ENCODE measurements around the gene ILRUN. TPM values are rescaled to one million over a fixed set of nuclear protein-coding genes. Genes with fewer than 3 reads are reported as not detected.
A peak's percentile ranks its signal among the peaks of the same experiment; 100 is the strongest.
"Not testable (repeated sequence)": the region's sequence is repeated elsewhere in the genome, so short reads cannot be mapped to it uniquely, and the experiment has no call there.

ILRUN gene
- total and polyA plus RNA-seq, 2 experiments from 2014 or later = 17.6 to 80.1 TPM

DNA sequence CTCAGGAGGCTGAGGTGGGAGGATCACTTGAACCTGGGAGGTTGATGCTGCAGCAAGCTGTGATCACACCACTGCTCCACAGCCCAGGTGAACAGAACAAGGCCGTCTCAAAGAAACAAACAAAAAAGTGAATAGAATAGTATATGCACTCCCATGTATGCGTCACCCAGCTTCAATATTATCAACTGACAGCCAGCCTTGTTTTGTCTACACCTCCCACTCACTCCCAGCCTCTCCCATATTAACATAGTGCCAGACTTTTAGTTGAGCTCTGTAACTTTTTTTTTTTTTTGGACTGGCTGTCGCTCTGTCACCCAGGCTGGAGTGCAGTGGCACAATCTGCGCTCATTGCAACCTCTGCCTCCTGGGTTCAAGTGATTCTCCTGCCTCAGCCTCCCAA is 18.1 kb upstream of the ILRUN start (continued):
- TF ChIP-seq JUNB (IDR thresholded peaks at IDR 0.05; ENCODE audit: unreplicated experiment) (no peak), ZNF331 (CRISPR knock-in tag; IDR thresholded peaks at IDR 0.05; ENCODE audit: low read depth) (no peak)

DNA sequence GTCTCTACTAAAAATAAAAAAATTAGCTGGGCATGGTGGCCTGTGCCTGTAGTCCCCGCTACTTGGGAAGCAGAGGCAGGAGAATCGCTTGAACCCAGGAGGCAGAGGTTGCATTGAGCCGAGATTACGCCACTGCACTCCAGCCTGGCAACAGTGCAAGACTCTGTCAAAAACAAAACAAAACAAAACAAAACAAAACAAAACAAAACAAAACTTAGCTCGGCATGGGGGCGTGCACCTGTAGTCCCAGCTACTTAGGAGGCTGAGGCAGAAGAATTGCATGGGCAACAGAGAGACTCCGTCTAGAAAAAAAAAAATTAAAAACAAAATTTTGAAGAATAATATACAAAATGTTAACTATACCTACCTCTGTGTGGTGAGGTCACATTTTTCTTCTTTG is 16.3 kb upstream of the ILRUN start:
- H3K4me3 Mint-ChIP-seq; H3K27ac Mint-ChIP-seq; H2AFZ ChIP-seq; H3K4me3 ChIP-seq; H4K20me1 ChIP-seq (replicated peaks; ENCODE audit: insufficient read depth); H3K4me2 ChIP-seq; ATAC-seq; H3K27me3 Mint-ChIP-seq (ENCODE audit: insufficient read depth, low read depth, poor library complexity); H3K9me3 Mint-ChIP-seq; H3K27me3 ChIP-seq (ENCODE audit: insufficient read depth); H3K79me2 ChIP-seq (replicated peaks; ENCODE audit: insufficient read depth); DNase-seq (ENCODE audit: low spot score); H3K27ac ChIP-seq (ENCODE audit: low read depth); H3K4me1 Mint-ChIP-seq; H3K9me2 ChIP-seq (ENCODE audit: insufficient read depth); H3K36me3 ChIP-seq (ENCODE audit: insufficient read depth); H3F3A ChIP-seq (replicated peaks; ENCODE audit: low read depth); H3K4me1 ChIP-seq (ENCODE audit: insufficient read depth); H3K36me3 Mint-ChIP-seq (ENCODE audit: low read depth): not testable (repeated sequence)

DNA sequence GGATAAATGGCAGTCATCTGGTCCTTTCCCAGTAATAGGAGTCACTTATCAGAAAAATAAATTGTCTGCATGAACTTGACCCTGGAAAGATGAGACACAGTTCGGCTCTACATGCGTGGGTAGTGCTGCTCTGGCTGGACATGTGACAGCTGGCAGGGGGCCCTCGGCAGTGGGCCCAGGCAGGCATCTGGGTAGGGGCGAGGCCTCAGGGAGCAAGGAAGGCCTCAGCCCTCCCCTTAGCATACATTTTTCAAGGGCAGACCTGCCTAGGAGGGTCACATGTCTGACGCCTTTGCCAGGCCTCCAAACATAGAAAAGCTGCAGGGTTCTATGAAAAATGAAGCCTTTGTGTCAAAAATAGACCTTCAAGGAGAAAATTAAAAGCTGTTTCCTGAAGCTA is 12.8 kb upstream of the ILRUN start:
- DNase-seq (ENCODE audit: low spot score) (no peak), ATAC-seq (peak; percentile 35; the same call in 1 of the 3 replicates)
- no peaks in the 10 kb centered on the region for H3K4me1 Mint-ChIP-seq
- no peaks in the 10 kb centered on the region for H3K36me3 ChIP-seq (ENCODE audit: insufficient read depth)
- no peak overlapping the region for H3K4me3 ChIP-seq
- H3K27me3 ChIP-seq (ENCODE audit: insufficient read depth) = no peaks in the 10 kb centered on the region
- no peak overlapping the region for H2AFZ ChIP-seq
- no peak overlapping the region for H3K4me3 Mint-ChIP-seq
- H3K27ac Mint-ChIP-seq = no peak overlapping the region
- no peaks in the 10 kb centered on the region for H4K20me1 ChIP-seq (replicated peaks; ENCODE audit: insufficient read depth)
- H3K4me2 ChIP-seq = no peak overlapping the region
- 0 out of 2 replicates have a peak, but pooled peaks cover 2% of the 10 kb centered on the region for H3K9me2 ChIP-seq (ENCODE audit: insufficient read depth)
- 0 out of 2 replicates have a peak, but pooled peaks cover 3% of the 10 kb centered on the region for H3F3A ChIP-seq (replicated peaks; ENCODE audit: low read depth)
- no peak overlapping the region for H3K27ac ChIP-seq (ENCODE audit: low read depth)
- no peaks in the 10 kb centered on the region for H3K79me2 ChIP-seq (replicated peaks; ENCODE audit: insufficient read depth)
- H3K4me1 ChIP-seq (ENCODE audit: insufficient read depth) = no peaks in the 10 kb centered on the region
- H3K27me3 Mint-ChIP-seq (ENCODE audit: insufficient read depth, low read depth, poor library complexity) = no peaks in the 10 kb centered on the region
- no peaks in the 10 kb centered on the region for H3K9me3 Mint-ChIP-seq
- H3K36me3 Mint-ChIP-seq (ENCODE audit: low read depth) = no peaks in the 10 kb centered on the region
- TF ChIP-seq ZNF114 (CRISPR knock-in tag; IDR thresholded peaks at IDR 0.05) (no peak), JUNB (IDR thresholded peaks at IDR 0.05; ENCODE audit: unreplicated experiment) (no peak), ZNF331 (CRISPR knock-in tag; IDR thresholded peaks at IDR 0.05; ENCODE audit: low read depth) (no peak)
- TF ChIP-seq, protein P1, sequence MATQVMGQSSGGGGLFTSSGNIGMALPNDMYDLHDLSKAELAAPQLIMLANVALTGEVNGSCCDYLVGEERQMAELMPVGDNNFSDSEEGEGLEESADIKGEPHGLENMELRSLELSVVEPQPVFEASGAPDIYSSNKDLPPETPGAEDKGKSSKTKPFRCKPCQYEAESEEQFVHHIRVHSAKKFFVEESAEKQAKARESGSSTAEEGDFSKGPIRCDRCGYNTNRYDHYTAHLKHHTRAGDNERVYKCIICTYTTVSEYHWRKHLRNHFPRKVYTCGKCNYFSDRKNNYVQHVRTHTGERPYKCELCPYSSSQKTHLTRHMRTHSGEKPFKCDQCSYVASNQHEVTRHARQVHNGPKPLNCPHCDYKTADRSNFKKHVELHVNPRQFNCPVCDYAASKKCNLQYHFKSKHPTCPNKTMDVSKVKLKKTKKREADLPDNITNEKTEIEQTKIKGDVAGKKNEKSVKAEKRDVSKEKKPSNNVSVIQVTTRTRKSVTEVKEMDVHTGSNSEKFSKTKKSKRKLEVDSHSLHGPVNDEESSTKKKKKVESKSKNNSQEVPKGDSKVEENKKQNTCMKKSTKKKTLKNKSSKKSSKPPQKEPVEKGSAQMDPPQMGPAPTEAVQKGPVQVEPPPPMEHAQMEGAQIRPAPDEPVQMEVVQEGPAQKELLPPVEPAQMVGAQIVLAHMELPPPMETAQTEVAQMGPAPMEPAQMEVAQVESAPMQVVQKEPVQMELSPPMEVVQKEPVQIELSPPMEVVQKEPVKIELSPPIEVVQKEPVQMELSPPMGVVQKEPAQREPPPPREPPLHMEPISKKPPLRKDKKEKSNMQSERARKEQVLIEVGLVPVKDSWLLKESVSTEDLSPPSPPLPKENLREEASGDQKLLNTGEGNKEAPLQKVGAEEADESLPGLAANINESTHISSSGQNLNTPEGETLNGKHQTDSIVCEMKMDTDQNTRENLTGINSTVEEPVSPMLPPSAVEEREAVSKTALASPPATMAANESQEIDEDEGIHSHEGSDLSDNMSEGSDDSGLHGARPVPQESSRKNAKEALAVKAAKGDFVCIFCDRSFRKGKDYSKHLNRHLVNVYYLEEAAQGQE (IDR thresholded peaks at IDR 0.05; ENCODE audit: unreplicated experiment) = no peak
- TF ChIP-seq, protein P2, sequence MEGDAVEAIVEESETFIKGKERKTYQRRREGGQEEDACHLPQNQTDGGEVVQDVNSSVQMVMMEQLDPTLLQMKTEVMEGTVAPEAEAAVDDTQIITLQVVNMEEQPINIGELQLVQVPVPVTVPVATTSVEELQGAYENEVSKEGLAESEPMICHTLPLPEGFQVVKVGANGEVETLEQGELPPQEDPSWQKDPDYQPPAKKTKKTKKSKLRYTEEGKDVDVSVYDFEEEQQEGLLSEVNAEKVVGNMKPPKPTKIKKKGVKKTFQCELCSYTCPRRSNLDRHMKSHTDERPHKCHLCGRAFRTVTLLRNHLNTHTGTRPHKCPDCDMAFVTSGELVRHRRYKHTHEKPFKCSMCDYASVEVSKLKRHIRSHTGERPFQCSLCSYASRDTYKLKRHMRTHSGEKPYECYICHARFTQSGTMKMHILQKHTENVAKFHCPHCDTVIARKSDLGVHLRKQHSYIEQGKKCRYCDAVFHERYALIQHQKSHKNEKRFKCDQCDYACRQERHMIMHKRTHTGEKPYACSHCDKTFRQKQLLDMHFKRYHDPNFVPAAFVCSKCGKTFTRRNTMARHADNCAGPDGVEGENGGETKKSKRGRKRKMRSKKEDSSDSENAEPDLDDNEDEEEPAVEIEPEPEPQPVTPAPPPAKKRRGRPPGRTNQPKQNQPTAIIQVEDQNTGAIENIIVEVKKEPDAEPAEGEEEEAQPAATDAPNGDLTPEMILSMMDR (conservative IDR thresholded peaks at IDR 0.05; ENCODE audit: low read depth in 2 of 2) = no peak
- TF ChIP-seq, protein P3, sequence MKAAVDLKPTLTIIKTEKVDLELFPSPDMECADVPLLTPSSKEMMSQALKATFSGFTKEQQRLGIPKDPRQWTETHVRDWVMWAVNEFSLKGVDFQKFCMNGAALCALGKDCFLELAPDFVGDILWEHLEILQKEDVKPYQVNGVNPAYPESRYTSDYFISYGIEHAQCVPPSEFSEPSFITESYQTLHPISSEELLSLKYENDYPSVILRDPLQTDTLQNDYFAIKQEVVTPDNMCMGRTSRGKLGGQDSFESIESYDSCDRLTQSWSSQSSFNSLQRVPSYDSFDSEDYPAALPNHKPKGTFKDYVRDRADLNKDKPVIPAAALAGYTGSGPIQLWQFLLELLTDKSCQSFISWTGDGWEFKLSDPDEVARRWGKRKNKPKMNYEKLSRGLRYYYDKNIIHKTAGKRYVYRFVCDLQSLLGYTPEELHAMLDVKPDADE (IDR thresholded peaks at IDR 0.05) = no peak
- TF ChIP-seq, protein P4, sequence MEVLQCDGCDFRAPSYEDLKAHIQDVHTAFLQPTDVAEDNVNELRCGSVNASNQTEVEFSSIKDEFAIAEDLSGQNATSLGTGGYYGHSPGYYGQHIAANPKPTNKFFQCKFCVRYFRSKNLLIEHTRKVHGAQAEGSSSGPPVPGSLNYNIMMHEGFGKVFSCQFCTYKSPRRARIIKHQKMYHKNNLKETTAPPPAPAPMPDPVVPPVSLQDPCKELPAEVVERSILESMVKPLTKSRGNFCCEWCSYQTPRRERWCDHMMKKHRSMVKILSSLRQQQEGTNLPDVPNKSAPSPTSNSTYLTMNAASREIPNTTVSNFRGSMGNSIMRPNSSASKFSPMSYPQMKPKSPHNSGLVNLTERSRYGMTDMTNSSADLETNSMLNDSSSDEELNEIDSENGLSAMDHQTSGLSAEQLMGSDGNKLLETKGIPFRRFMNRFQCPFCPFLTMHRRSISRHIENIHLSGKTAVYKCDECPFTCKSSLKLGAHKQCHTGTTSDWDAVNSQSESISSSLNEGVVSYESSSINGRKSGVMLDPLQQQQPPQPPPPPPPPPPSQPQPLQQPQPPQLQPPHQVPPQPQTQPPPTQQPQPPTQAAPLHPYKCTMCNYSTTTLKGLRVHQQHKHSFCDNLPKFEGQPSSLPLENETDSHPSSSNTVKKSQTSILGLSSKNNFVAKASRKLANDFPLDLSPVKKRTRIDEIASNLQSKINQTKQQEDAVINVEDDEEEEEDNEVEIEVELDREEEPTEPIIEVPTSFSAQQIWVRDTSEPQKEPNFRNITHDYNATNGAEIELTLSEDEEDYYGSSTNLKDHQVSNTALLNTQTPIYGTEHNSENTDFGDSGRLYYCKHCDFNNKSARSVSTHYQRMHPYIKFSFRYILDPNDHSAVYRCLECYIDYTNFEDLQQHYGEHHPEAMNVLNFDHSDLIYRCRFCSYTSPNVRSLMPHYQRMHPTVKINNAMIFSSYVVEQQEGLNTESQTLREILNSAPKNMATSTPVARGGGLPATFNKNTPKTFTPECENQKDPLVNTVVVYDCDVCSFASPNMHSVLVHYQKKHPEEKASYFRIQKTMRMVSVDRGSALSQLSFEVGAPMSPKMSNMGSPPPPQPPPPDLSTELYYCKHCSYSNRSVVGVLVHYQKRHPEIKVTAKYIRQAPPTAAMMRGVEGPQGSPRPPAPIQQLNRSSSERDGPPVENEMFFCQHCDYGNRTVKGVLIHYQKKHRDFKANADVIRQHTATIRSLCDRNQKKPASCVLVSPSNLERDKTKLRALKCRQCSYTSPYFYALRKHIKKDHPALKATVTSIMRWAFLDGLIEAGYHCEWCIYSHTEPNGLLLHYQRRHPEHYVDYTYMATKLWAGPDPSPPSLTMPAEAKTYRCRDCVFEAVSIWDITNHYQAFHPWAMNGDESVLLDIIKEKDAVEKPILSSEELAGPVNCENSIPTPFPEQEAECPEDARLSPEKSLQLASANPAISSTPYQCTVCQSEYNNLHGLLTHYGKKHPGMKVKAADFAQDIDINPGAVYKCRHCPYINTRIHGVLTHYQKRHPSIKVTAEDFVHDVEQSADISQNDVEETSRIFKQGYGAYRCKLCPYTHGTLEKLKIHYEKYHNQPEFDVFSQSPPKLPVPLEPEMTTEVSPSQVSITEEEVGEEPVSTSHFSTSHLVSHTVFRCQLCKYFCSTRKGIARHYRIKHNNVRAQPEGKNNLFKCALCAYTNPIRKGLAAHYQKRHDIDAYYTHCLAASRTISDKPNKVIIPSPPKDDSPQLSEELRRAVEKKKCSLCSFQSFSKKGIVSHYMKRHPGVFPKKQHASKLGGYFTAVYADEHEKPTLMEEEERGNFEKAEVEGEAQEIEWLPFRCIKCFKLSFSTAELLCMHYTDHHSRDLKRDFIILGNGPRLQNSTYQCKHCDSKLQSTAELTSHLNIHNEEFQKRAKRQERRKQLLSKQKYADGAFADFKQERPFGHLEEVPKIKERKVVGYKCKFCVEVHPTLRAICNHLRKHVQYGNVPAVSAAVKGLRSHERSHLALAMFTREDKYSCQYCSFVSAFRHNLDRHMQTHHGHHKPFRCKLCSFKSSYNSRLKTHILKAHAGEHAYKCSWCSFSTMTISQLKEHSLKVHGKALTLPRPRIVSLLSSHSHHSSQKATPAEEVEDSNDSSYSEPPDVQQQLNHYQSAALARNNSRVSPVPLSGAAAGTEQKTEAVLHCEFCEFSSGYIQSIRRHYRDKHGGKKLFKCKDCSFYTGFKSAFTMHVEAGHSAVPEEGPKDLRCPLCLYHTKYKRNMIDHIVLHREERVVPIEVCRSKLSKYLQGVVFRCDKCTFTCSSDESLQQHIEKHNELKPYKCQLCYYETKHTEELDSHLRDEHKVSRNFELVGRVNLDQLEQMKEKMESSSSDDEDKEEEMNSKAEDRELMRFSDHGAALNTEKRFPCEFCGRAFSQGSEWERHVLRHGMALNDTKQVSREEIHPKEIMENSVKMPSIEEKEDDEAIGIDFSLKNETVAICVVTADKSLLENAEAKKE (CRISPR knock-in tag; IDR thresholded peaks at IDR 0.05) = no peak

Data from GM23338 (cell line).